Right kidney (tissue), 1 donor: ENCODE results near the gene GRK2.

ENCODE experiments used
- DNase-seq: peaks from one replicate; pipeline ENCODE4 v3.0.0-alpha.2; 2016

GRK2 gene

GRCh38 chr11:67270256-67271204, 4.3 kb downstream of the GRK2 start:
- DNase-seq: peak; percentile 61

- no peak for DNase-seq
Observed at GRCh38 chr11:67271205-67271540, 4.9 kb downstream of the GRK2 start.

- no peak for DNase-seq
Observed at GRCh38 chr11:67271541-67272284, 5.4 kb downstream of the GRK2 start.

DNA sequence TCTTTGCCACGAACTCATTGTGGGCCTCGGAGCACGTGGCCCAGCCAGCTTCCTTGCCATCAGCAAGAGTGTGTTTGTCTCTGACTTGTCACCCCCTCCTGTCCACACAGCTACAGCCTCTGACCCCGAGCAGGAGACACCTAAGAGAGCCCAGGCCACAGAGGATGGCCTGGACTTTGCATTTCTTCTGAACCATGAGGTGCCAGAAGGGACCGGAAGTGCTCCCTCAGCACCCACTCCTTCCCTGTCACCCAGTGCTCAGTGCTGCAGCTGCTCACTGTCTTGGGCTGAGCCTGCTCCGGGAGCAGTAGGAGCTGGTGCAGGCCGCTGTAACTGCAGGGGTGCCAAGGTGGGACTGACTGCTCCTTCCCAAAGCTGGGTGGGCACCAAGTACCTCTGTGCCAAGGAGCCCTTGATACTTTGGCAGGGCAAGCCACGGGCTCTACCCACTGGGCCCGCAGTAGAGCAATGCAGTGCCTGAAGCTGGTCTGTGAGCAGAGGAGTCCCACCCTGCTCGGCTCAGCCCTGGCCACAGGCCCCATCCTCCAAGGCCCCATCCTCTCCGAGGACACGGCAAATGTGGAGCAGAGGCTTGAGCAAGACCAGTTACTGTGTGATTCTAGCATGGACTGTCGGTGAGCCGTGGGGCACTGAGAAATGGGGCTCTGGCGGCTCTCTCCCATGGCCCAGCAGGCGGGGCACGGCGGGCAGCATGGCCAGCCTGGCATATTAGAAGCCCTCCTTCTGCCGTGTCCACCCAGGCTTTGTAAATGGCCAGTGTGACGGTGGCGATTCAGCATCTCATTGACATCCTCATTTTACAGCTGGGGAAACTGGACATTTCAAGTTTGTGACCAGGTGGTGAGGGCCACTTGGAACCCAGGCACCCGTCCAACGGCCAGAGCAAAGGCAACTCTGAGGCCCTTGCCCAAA, 6.3 kb downstream of the GRK2 start:
- DNase-seq: no peak

DNA sequence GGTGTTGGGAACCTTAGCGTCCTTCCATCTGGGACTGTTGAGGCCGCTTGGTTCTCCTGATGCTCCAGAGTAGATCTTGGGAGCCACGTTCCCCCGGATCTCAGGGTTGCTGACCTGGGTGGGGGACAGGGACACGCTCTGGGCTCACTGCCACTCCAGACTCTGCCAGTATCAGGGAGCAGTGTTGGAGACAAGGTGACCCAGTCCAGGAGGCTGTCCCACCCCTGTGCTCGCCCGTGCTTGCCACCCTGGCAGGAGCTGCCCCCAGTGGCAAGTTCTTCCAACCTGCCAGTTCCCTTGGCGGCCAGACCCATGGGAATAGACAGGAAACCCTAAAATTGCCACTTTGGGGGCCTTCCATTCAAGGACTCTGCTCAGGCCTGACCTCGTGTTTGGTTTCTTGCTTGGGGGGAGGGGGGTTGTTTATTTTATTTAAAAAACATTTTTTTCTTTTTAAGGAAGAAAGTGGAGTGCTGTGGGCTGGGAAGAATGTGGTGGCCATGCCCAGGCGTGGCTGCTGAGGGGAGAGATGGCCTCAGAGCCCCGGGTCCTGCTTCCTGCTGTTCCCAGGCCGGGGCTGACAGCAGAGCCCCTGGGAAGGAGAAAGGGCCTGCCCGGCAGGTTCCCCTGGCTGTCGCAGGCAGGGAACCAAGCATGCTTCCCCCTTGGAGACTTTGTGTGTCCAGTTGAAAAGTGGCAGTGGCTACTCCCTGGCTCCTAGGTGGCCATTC, 7.2 kb downstream of the GRK2 start:
- no peak for DNase-seq

GRCh38 chr11:67274768-67275605, 8.7 kb downstream of the GRK2 start:
- DNase-seq: no peak

DNA sequence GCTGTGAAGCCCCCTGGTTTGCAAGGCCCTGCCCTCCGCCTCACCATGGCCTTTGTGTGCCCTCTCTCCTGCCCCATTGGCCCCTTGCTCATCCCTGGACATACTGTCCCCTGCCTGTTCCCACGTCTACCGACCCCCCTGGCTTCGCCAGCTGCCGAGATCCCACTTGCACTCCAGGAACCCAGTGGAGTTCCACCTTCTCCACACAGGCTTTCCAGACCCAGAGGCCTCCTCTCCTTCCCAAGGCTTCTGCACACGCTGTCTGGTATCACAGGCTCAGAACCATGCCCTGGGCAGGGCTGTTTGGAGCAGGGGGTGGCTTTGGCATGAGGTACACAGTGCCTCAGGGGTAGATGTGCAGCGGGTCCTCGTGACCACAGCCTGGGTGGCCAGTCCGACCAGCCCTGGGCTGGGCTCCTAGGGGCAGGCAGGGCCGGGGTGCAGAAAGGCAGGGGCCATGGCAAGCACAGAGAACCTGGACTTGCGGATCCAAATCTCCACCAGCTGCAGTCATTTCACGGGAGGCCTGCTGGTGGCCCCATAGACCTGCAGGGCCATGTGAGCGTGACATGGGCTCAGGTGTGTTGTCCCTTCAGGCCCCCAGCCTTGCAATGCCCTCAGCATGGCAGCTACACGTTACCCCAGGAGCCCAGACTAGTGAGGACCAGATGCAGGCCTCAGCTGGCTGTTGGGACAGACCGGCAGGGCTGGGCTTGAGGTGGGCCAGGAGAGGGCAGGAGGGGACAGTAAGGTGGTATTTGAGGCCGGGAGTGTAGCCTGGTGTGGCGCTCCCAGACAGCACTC, 9.5 kb downstream of the GRK2 start:
- DNase-seq: no peak

DNA sequence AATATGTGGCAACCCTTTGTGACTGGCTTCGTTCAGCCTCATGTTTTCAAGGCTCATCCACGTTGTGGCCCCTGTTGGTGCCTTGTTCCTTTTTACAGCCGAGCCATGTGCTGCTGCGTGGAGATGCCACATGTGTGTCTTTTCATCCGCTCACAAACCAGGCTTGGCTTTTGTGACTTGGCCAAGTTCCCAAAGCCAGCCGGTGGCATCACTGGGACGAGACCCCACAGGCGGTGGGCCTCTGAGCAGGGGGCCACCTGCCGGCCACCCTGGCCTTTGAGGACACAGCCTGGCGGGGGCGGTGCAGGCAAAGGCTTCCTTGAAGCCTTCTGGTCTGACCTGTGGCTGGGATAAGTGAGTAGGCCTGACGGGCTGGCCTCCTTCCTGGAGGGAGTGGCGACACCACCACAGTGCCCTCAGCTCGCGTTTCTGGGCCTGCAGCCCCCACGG, 10.5 kb downstream of the GRK2 start:
- no peak for DNase-seq

DNA sequence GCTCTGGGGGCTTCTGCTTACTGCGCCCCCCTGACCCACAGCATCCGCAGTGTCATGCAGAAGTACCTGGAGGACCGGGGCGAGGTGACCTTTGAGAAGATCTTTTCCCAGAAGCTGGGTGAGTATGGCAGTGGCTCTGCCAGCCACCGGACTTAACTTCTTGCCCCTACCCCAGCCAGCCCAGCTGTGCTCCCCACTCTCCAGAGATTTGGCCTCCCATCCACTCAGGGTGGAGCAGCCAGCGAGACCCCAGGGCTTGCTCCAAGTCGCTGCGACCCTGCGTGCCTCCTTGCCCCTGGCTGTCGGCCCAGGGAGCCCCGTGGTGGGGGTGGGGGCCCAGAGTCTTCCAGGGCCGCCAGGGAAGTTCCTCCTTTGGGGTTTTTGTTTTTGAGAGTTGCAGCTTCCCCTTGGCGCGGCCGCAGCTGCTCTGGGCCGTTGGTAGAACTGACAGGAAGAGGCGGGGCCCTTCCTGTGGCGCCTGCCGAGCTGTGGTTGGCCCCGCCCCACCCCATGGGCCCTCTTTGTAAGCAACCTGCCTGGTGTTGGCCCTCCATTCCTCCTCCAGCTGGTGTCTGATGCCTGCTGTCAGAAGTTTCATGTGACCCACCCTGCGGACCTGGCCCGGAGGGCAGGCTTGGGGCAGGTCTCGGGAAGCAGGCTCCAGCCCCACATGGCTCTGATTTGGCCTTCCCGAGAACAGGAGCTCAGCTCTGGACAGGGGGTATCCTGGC, 11.1 kb downstream of the GRK2 start:
- DNase-seq: no peak

DNA sequence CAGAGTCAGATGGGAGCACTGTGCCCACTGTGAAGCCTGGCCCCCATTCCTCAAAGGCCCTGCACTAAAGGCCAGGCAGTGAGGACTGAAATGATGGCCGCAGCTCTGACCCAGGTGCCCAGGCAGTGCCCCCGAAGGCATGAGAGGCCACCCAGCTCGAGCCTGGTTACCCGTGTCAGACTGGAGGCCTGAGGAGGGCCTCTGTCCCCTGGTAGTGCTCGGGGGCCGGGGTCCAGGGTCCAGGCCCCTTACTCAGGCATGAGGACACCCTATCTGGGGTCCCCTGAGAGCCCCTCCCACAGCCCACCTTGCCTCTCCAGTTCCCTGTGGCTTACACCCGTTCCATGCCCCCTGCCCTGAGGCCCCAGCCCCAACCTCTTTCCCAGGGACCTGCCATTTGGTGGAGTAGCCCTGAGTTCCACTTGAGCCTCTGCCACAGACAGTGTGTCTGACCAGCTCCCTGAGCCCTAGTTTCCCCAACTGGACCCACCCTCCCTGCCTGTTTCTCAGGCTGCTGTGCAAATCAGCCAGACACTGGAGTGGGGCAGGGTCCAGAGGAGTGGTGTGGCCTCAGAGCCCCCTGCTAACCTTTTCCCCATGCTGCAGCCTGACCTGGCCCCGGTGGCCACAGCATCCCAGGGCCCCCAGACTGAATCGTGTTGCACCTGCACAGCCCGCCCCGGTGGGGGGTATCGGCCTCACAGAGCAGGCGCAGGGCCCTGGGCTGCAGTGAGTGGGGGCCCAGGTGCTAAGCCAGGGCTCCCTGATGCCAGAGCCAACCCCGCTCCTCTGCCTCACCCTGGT, 12.1 kb downstream of the GRK2 start:
- DNase-seq: no peak

DNA sequence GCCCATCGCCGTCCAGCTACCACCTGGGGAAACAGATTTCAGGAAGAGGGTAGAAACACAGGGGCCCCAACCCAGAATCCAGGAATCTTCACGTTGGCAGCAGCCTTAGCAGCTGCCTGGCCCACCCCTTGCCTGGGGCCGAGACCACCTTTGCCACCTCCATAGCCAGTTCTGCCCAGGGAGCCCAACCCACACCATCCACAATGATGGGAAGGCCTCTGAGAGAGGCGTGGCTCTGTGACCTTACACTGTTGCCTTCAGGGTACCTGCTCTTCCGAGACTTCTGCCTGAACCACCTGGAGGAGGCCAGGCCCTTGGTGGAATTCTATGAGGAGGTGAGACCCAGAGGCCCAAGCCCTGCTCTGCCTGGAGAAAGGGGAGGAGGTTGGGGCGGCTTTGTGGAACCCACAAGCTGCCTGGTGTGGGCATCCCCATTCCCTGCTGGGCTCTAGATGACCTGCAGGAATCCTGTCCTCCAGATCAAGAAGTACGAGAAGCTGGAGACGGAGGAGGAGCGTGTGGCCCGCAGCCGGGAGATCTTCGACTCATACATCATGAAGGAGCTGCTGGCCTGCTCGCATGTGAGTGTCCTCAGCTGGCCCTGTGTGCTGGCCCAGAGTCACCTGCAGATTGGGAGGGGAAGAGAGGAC, 12.8 kb downstream of the GRK2 start:
- DNase-seq: no peak

DNA sequence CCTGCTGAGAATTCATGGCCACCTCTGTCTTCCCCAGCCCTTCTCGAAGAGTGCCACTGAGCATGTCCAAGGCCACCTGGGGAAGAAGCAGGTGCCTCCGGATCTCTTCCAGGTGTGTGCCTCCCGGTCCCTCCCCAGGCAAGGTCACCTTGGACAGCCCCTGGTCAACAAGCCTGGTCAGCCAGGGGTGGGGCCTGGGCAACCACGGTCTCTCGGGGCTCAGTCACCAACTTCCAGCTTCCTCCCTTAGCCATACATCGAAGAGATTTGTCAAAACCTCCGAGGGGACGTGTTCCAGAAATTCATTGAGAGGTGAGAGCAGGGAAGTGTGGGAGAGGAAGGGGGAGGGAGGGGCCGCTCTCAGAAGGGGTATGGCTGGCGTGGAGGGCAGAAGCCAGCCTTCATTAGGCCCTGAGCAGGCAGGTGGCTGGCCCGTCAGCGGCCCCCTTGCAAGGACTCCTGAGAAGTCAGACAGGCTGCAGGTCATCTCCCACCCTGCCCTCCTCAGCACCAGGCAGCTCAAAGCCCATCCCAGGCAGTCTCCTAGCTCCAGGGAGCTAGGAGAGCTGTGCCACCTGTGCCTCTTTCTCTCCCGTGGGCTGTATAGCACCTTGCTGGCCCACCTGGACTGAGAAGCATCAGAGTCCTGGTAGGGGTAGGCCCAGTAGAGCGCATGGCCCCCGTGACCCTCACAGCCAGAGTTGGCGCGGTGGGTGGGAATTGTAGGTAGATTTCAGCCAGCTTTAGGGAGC, 13.5 kb downstream of the GRK2 start:
- no peak for DNase-seq

- no peak for DNase-seq
Observed at GRCh38 chr11:67280341-67280787, 14.1 kb downstream of the GRK2 start.

DNA sequence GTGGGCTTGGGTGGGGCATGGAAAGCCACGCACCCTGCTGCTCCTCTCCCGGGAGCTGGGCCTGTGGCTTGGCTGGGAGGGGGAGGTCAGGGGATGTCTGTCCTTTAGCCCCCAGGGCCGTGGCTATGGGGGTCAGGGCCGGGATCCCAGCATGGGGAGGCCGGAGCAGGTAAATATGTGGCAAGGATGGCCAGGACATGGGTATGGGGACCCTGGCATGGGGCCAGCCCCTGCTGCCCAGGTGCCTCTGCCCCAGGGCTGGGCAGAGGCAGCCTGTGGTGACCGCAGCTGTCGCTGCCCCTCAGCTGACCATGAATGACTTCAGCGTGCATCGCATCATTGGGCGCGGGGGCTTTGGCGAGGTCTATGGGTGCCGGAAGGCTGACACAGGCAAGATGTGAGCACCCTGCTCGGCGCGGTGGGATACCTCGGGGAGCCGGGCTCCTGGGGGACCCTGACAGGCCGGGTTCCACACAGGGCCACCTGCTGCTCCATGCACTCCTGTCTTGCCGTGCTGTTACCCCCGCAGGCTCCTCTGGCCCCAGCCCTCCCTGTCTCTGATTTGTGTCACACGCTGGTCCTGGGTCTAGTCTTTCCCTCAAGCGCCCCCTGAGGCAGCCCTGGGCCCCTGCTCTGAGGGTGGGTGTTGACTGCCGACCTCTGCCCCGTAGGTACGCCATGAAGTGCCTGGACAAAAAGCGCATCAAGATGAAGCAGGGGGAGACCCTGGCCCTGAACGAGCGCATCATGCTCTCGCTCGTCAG, 14.7 kb downstream of the GRK2 start:
- DNase-seq: no peak

DNA sequence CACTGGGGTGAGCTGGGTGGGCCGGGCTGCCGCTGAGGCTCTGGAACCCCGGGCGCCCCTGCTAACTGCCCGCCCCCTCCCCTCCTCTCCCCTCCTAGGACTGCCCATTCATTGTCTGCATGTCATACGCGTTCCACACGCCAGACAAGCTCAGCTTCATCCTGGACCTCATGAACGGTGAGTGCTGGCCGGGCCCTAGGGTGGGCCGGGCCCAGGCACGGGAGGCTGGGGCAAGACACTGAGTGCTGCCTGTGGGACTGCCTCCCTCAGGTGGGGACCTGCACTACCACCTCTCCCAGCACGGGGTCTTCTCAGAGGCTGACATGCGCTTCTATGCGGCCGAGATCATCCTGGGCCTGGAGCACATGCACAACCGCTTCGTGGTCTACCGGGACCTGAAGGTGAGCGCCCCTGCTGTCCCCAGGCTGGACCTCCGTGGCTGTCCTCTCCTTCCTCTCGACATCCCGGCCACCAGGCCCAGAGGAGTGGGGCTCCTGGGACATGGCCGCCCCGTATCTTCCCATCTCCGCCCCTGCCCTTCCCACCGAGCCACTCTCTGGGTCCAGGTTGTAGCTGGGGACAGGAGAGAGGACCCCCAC, 15.4 kb downstream of the GRK2 start:
- DNase-seq: no peak
